ENCODE measurements around the gene AGAP1. TPM values are rescaled to one million over a fixed set of nuclear protein-coding genes. Genes with fewer than 3 reads are reported as not detected.

Gene AGAP1
- total RNA-seq, 1 donor from 2014 or later = 43.8 TPM

- TF ChIP-seq, protein P1, sequence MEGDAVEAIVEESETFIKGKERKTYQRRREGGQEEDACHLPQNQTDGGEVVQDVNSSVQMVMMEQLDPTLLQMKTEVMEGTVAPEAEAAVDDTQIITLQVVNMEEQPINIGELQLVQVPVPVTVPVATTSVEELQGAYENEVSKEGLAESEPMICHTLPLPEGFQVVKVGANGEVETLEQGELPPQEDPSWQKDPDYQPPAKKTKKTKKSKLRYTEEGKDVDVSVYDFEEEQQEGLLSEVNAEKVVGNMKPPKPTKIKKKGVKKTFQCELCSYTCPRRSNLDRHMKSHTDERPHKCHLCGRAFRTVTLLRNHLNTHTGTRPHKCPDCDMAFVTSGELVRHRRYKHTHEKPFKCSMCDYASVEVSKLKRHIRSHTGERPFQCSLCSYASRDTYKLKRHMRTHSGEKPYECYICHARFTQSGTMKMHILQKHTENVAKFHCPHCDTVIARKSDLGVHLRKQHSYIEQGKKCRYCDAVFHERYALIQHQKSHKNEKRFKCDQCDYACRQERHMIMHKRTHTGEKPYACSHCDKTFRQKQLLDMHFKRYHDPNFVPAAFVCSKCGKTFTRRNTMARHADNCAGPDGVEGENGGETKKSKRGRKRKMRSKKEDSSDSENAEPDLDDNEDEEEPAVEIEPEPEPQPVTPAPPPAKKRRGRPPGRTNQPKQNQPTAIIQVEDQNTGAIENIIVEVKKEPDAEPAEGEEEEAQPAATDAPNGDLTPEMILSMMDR (IDR thresholded peaks at IDR 0.05) = no peak
- H3K4me1 Mint-ChIP-seq (ENCODE audit: unreplicated experiment) = peaks cover 47% of the 10 kb centered on the region
- peaks cover 4% of the 10 kb centered on the region for H3K36me3 Mint-ChIP-seq (ENCODE audit: unreplicated experiment)
- no peak for DNase-seq (ENCODE audit: extremely low spot score, unreplicated experiment)
- H3K27me3 Mint-ChIP-seq (ENCODE audit: unreplicated experiment) = no peaks in the 10 kb centered on the region
- H3K27ac Mint-ChIP-seq (ENCODE audit: unreplicated experiment) = no peak overlapping the region
- H3K4me3 Mint-ChIP-seq (ENCODE audit: unreplicated experiment) = no peak overlapping the region
- H3K9me3 Mint-ChIP-seq (ENCODE audit: unreplicated experiment) = no peaks in the 10 kb centered on the region
Observed at GRCh38 chr2:235955664-235956063, 461.8 kb downstream of the AGAP1 start.

DNA sequence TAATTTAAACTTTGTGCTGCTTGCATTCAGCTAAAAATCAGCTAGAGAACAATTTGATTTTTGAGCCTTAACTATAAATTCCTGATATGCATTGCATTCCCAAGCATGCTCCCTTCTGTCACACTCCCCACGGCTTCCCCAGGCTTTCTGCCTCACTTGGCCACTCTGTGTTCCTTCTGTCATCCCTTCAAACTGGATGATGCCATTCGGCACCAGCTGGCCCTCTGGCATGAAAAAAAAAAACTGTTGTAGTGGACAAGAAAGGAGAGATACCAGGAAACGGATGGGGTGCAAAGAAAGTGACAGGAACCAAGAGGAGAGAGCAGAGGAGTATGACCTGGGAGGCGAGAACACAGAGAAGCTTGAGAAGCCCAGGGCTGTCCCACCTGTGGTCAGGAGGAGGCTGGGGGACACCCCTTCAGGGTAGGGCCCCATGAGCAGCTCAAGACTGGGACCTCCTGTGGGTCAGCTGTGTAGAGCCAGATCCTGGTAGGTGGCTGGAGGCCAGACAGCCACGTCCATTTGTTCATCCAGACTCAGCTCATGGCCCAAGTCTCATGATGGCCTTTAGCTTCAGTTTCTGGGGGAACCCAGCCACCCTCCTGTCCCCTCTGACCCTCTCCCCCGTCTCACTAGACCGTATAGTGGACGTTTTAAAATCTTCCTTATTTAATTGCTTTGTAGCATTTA is 462.6 kb downstream of the AGAP1 start:
- Mint-ChIP-seq H3K27me3 (ENCODE audit: unreplicated experiment) (no peaks in the 10 kb centered on the region), H3K4me1 (ENCODE audit: unreplicated experiment) (peaks cover 41% of the 10 kb centered on the region), H3K36me3 (ENCODE audit: unreplicated experiment) (peaks cover 7% of the 10 kb centered on the region), H3K9me3 (ENCODE audit: unreplicated experiment) (no peaks in the 10 kb centered on the region), H3K4me3 (ENCODE audit: unreplicated experiment) (no peak overlapping the region), H3K27ac (ENCODE audit: unreplicated experiment) (no peak overlapping the region)
- TF ChIP-seq, protein P1 (IDR thresholded peaks at IDR 0.05) = no peak
- DNase-seq (ENCODE audit: extremely low spot score, unreplicated experiment) = no peak

DNA sequence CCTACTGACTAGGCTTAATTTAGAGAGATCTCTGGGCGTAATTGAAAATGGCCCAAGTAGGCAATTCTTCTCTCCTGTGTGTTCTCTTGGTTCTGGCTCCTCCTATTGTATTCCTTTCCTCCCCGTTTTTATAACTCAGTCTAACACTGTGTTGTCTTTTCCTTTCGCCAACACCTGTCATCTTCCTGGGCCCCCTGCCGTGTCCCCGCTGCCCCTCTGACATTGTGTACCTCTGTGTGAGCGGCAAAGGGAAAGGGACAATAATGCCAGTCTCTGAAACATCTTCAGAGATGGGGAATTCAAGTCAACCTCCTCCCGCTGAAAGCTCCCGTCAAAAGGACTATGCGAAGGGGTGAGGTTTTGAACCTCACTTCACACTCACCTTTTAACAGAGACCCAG is 463.4 kb downstream of the AGAP1 start:
- no peak for DNase-seq (ENCODE audit: extremely low spot score, unreplicated experiment)
- no peak overlapping the region for H3K27ac Mint-ChIP-seq (ENCODE audit: unreplicated experiment)
- H3K4me3 Mint-ChIP-seq (ENCODE audit: unreplicated experiment) = no peak overlapping the region

GRCh38 chr2:235958221-235958930 is 464.5 kb downstream of the AGAP1 start:
- H3K27me3 Mint-ChIP-seq (ENCODE audit: unreplicated experiment) = no peaks in the 10 kb centered on the region
- H3K9me3 Mint-ChIP-seq (ENCODE audit: unreplicated experiment) = no peaks in the 10 kb centered on the region
- peaks cover 8% of the 10 kb centered on the region for H3K36me3 Mint-ChIP-seq (ENCODE audit: unreplicated experiment)
- H3K4me3 Mint-ChIP-seq (ENCODE audit: unreplicated experiment) = peak overlapping the region; percentile 55
- DNase-seq (ENCODE audit: extremely low spot score, unreplicated experiment) = no peak
- H3K27ac Mint-ChIP-seq (ENCODE audit: unreplicated experiment) = peak overlapping the region; percentile 91
- TF ChIP-seq, protein P1 (IDR thresholded peaks at IDR 0.05) = no peak
- peaks cover 23% of the 10 kb centered on the region for H3K4me1 Mint-ChIP-seq (ENCODE audit: unreplicated experiment)

More for the DNA sequence above, 463.4 kb downstream of the AGAP1 start:
- H3K27me3 Mint-ChIP-seq (ENCODE audit: unreplicated experiment) = no peaks in the 10 kb centered on the region
- TF ChIP-seq, protein P1 (IDR thresholded peaks at IDR 0.05) = no peak
- H3K4me1 Mint-ChIP-seq (ENCODE audit: unreplicated experiment) = peaks cover 33% of the 10 kb centered on the region
- peaks cover 8% of the 10 kb centered on the region for H3K36me3 Mint-ChIP-seq (ENCODE audit: unreplicated experiment)
- no peaks in the 10 kb centered on the region for H3K9me3 Mint-ChIP-seq (ENCODE audit: unreplicated experiment)

DNA sequence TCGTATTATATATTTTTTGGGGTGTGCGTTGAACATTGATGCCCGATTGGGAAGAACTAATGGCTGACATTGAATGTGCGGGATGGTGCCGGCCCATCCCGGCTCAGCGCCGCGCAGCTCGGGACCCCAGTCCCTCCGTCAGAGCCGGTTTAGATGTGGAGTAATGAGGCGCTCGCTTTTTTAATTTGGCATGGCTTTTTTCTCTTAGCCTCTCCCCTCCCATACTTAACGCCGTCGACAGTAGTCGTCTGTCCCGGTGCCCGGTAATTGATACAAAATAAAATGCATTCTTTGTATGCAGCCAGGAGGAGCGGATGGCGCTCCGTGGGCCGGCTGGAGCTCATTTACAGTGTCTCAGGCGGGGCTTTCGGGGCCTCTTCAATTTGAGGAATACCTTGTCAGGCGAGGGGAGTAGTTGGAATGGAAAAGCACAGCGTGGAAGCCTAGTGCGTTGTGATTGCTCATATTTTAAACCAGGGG is 465.1 kb downstream of the AGAP1 start:
- H3K27ac Mint-ChIP-seq (ENCODE audit: unreplicated experiment) = peak overlapping the region; percentile 91
- TF ChIP-seq, protein P1 (IDR thresholded peaks at IDR 0.05) = no peak

More for the DNA sequence above, 465.1 kb downstream of the AGAP1 start:
- H3K27me3 Mint-ChIP-seq (ENCODE audit: unreplicated experiment) = no peaks in the 10 kb centered on the region
- peak overlapping the region; percentile 55 for H3K4me3 Mint-ChIP-seq (ENCODE audit: unreplicated experiment)
- peaks cover 8% of the 10 kb centered on the region for H3K36me3 Mint-ChIP-seq (ENCODE audit: unreplicated experiment)
- DNase-seq (ENCODE audit: extremely low spot score, unreplicated experiment) = no peak
- H3K4me1 Mint-ChIP-seq (ENCODE audit: unreplicated experiment) = peaks cover 23% of the 10 kb centered on the region
- H3K9me3 Mint-ChIP-seq (ENCODE audit: unreplicated experiment) = no peaks in the 10 kb centered on the region

Data from osteocyte (in vitro differentiated cells).